ENCODE data around the gene ANKRD35. TPM values are rescaled to one million over a fixed set of nuclear protein-coding genes. Genes with fewer than 3 reads are reported as not detected.

ANKRD35 gene
- total RNA-seq, 1 experiment from 2014 or later: not detected

DNA sequence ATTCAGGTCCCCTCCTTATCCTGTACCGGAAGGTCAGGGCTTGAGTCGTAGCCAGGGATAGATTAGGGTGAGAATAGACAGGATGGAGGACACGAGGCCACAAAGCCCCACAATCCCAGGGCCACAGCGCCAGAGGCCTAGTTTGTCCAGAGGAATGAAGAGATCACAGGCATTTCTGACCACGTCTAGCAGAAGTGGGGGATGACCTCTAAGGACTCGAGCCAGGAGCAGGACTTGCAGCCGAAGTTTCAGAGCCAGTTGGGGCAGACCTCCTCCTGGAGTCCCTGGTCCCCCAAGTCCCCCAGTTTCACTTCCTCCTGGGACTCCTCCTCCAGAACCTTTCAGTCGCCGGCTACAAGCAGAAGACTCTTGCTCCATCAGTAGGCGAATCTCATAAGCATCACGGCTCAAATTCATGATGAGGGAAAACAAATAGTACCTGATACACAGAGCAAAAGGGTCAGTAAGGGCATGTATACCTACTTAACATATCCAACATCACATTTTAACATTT is 26.5 kb upstream of the ANKRD35 start:
- H3K9me3 ChIP-seq (replicated peaks): no peaks in the 10 kb centered on the region
- H3K27ac ChIP-seq: no peak overlapping the region
- H3K4me1 ChIP-seq (replicated peaks): peaks cover 33% of the 10 kb centered on the region
- peaks cover 63% of the 10 kb centered on the region for H3K36me3 ChIP-seq
- no peaks in the 10 kb centered on the region for H3K27me3 ChIP-seq (replicated peaks)
- no peak for DNase-seq (ENCODE audit: low read depth in 1 of 2, low spot score in 2 of 2)
- H3K4me3 ChIP-seq: no peak overlapping the region

GRCh38 chr1:145908653-145909052 is 23.0 kb upstream of the ANKRD35 start:
- peak overlapping the region; percentile 35 for H3K27ac ChIP-seq
- H3K4me1 ChIP-seq (replicated peaks): peaks cover 28% of the 10 kb centered on the region
- DNase-seq (ENCODE audit: low read depth in 1 of 2, low spot score in 2 of 2): peak; percentile 65 to 71
- H3K9me3 ChIP-seq (replicated peaks): no peaks in the 10 kb centered on the region
- H3K4me3 ChIP-seq: no peak overlapping the region
- no peaks in the 10 kb centered on the region for H3K27me3 ChIP-seq (replicated peaks)
- H3K36me3 ChIP-seq: peaks cover 33% of the 10 kb centered on the region

GRCh38 chr1:145906954-145907753 is 21.5 kb upstream of the ANKRD35 start:
- Histone ChIP-seq H3K36me3 (peaks cover 20% of the 10 kb centered on the region), H3K4me1 (replicated peaks) (peaks cover 28% of the 10 kb centered on the region), H3K27me3 (replicated peaks) (no peaks in the 10 kb centered on the region), H3K27ac (no peak overlapping the region), H3K4me3 (no peak overlapping the region), H3K9me3 (replicated peaks) (no peaks in the 10 kb centered on the region)
- no peak for DNase-seq (ENCODE audit: low read depth in 1 of 2, low spot score in 2 of 2)

- H3K4me1 ChIP-seq (replicated peaks): no peaks in the 10 kb centered on the region
- H3K4me3 ChIP-seq: no peak overlapping the region
- no peaks in the 10 kb centered on the region for H3K36me3 ChIP-seq
- no peaks in the 10 kb centered on the region for H3K27me3 ChIP-seq (replicated peaks)
- DNase-seq (ENCODE audit: low read depth in 1 of 2, low spot score in 2 of 2): no peak
- no peaks in the 10 kb centered on the region for H3K9me3 ChIP-seq (replicated peaks)
- H3K27ac ChIP-seq: no peak overlapping the region
Observed at GRCh38 chr1:145901312-145902021, 15.8 kb upstream of the ANKRD35 start.

DNA sequence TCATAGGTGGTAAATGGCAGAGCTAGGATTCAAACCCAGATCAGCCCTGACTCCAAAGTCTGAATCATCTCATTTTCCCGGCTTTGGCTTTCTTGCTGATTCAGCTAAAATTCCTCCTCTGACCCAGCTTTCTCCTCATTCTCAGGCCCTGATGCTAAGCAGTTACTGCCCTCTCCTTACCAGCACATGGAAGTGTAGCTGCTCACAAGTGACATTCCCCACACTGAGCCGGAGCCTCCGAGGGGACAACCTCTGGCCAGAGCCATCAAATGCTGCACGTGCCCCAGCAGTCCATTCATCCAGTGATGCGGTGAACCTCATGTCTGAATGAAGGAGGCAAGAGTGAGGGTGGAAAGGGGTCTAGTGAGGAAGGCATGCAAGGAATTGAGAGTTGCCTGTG is 13.1 kb upstream of the ANKRD35 start:
- Histone ChIP-seq H3K36me3 (no peaks in the 10 kb centered on the region), H3K9me3 (replicated peaks) (no peaks in the 10 kb centered on the region), H3K4me3 (no peak overlapping the region), H3K27ac (no peak overlapping the region), H3K4me1 (replicated peaks) (no peaks in the 10 kb centered on the region), H3K27me3 (replicated peaks) (no peaks in the 10 kb centered on the region)
- DNase-seq (ENCODE audit: low read depth in 1 of 2, low spot score in 2 of 2): no peak

DNA sequence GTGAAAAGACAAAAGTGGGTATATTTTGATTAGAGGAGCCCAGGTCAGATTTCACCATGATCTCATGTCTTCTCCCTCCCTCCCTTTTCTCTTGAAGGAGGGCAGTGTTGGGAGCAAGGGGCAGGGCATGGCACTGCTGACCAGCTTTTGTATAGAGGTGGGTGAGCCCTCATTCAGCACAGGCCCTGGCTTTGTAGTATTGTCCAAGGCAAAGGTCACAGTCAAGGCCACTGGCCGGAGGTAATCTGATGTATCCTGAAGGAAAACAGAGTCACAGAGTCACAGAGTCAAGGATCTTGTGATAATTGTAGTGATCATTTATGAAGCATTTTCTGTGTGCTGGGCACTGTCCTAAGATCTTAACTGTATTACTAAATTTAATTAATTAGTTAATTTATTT is 12.3 kb upstream of the ANKRD35 start:
- H3K36me3 ChIP-seq: no peaks in the 10 kb centered on the region
- no peak for DNase-seq (ENCODE audit: low read depth in 1 of 2, low spot score in 2 of 2)
- H3K4me1 ChIP-seq (replicated peaks): peaks cover 4% of the 10 kb centered on the region

GRCh38 chr1:145895471-145895870 is 9.8 kb upstream of the ANKRD35 start:
- Histone ChIP-seq H3K9me3 (replicated peaks) (no peaks in the 10 kb centered on the region), H3K4me3 (no peak overlapping the region), H3K27ac (no peak overlapping the region), H3K27me3 (replicated peaks) (no peaks in the 10 kb centered on the region), H3K4me1 (replicated peaks) (peaks cover 27% of the 10 kb centered on the region), H3K36me3 (no peaks in the 10 kb centered on the region)
- no peak for DNase-seq (ENCODE audit: low read depth in 1 of 2, low spot score in 2 of 2)

More for the DNA sequence above, 12.3 kb upstream of the ANKRD35 start:
- Histone ChIP-seq H3K4me3 (no peak overlapping the region), H3K27me3 (replicated peaks) (no peaks in the 10 kb centered on the region), H3K9me3 (replicated peaks) (no peaks in the 10 kb centered on the region), H3K27ac (no peak overlapping the region)

DNA sequence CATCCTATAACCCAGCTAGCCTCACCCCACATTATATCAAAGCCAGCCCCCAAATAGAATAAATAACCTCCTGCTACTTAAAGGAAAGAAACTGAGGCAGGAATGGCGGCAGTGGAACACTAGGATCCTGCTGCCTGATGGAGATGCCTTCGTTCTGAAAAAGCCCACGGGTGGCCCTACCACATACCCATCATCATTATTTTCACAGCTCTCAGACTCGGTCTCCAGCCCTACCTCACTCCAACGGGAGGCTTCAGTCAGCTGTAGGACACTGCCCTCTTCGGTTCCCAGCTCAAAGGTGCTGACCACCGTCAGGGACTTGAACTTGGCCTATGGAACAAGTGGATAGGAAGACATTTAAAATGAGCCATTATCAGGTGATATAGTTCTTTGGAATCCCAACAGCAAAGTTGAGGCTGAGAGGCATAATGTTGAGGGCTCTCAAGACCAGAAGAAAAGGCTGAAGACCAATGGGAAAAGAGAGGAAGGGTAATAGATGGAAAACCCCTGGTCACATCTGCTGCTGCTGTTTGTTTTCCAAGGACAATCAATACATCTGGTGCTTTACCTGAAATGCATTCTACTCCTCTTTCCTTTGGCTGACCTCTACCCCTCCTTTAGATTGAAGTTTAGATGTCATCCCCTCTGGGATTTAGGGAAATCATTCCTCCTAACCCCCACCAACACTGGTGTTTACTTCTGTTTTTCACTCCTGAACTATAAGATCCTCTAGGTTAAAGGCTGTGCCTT is 7.8 kb upstream of the ANKRD35 start:
- no peak overlapping the region for H3K4me3 ChIP-seq
- H3K4me1 ChIP-seq (replicated peaks): peaks cover 28% of the 10 kb centered on the region
- DNase-seq (ENCODE audit: low read depth in 1 of 2, low spot score in 2 of 2): no peak
- no peaks in the 10 kb centered on the region for H3K27me3 ChIP-seq (replicated peaks)
- no peak overlapping the region for H3K27ac ChIP-seq
- no peaks in the 10 kb centered on the region for H3K9me3 ChIP-seq (replicated peaks)
- no peaks in the 10 kb centered on the region for H3K36me3 ChIP-seq

- H3K27ac ChIP-seq: peak overlapping the region; percentile 77
- H3K9me3 ChIP-seq (replicated peaks): no peaks in the 10 kb centered on the region
- H3K27me3 ChIP-seq (replicated peaks): no peaks in the 10 kb centered on the region
- no peak overlapping the region for H3K4me3 ChIP-seq
- H3K36me3 ChIP-seq: no peaks in the 10 kb centered on the region
- peaks cover 28% of the 10 kb centered on the region for H3K4me1 ChIP-seq (replicated peaks)
- peak in 1 of 2 experiments; percentile 59 for DNase-seq (ENCODE audit: low read depth in 1 of 2, low spot score in 2 of 2)
Observed at GRCh38 chr1:145892486-145893087, 6.9 kb upstream of the ANKRD35 start.

DNA sequence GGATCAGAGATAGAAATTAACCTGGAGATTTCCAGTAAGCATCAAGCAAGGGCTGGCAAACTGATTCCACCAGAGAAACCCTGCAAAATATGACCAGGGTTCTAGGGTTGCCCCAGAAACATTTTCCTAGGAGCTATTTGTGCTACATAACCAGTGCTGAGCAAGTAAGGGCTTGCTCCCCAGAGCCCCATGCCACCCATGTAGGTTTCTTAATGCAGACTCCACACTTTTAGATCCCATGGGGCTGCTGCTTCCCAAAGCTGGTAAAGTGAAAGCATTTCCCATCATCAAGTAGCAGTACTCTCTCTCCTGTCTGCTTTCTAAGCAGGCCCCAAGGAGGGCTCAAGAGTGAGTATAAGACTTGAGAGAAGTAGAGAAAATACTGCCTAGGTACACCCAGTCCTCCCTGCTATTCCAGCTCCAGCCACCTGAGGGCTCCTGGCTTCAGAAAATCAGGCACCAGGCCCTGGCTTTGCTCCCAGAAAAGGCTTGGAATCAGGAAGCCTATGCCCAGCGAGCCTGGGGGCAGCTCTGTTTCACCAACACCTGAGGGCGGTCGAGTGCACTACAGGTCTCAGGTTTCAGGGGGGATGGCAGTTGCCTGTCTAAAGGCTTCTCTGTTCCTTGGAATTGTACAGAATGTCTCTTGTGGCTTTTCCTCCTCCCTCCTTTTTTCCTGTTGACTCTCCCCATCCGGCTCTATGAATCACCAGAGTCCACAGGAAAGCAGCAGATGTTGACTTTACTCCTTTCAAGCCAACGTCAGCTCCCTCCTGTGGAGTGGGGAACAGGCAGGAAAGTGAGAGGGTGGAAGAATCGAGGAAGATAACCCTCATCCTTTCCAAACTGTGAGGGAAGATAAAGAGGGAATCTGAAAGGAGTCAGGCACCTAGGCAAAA is 6.2 kb upstream of the ANKRD35 start:
- H3K9me3 ChIP-seq (replicated peaks): no peaks in the 10 kb centered on the region
- peak; percentile 97 to 99 for DNase-seq (ENCODE audit: low read depth in 1 of 2, low spot score in 2 of 2)
- H3K36me3 ChIP-seq: no peaks in the 10 kb centered on the region
- peaks cover 28% of the 10 kb centered on the region for H3K4me1 ChIP-seq (replicated peaks)
- peak overlapping the region; percentile 77 for H3K27ac ChIP-seq
- H3K27me3 ChIP-seq (replicated peaks): no peaks in the 10 kb centered on the region
- H3K4me3 ChIP-seq: no peak overlapping the region

DNA sequence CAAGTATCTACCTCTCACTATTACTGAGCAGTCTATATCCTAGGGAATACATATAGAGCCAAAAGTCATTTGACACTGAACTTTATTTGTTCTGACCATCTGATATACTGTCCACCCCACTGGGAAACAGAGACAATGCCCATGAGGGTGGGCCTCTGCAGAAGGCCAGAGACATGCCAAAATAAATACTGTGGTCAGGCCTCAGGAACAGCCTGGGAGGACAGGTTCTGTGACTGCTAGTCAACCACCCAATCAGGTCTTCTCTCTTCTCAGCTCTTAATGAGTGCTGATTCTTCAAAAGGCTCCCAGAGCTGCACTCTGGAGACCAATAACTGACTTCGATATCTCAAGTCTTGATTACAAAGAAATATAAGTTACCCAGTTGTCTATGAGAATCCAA is 5.5 kb upstream of the ANKRD35 start:
- Histone ChIP-seq H3K4me1 (replicated peaks) (peaks cover 28% of the 10 kb centered on the region), H3K27me3 (replicated peaks) (no peaks in the 10 kb centered on the region), H3K36me3 (no peaks in the 10 kb centered on the region), H3K9me3 (replicated peaks) (no peaks in the 10 kb centered on the region), H3K4me3 (no peak overlapping the region), H3K27ac (peak overlapping the region; percentile 77; the same call in 1 of the 2 replicates)
- peak; percentile 65 to 67 for DNase-seq (ENCODE audit: low read depth in 1 of 2, low spot score in 2 of 2)

GRCh38 chr1:145889722-145890121 is 4.1 kb upstream of the ANKRD35 start:
- peaks cover 33% of the 10 kb centered on the region for H3K4me1 ChIP-seq (replicated peaks)
- H3K4me3 ChIP-seq: no peak overlapping the region
- 0 out of 2 replicates have a peak, but pooled peaks cover 5% of the 10 kb centered on the region for H3K27me3 ChIP-seq (replicated peaks)
- no peaks in the 10 kb centered on the region for H3K9me3 ChIP-seq (replicated peaks)
- H3K27ac ChIP-seq: no peak overlapping the region
- no peak for DNase-seq (ENCODE audit: low read depth in 1 of 2, low spot score in 2 of 2)
- no peaks in the 10 kb centered on the region for H3K36me3 ChIP-seq
